ENCODE measurements around the gene FARSB. TPM values are rescaled to one million over a fixed set of nuclear protein-coding genes. Genes with fewer than 3 reads are reported as not detected.

Gene FARSB
- total RNA-seq, 4 donors from 2014 or later: 10.2 to 25.8 (median 11.7) TPM

GRCh38 chr2:222591661-222592060, 64.2 kb downstream of the FARSB start:
- TF ChIP-seq CTCF (IDR thresholded peaks at IDR 0.05; ENCODE audit: low read depth): no peak

DNA sequence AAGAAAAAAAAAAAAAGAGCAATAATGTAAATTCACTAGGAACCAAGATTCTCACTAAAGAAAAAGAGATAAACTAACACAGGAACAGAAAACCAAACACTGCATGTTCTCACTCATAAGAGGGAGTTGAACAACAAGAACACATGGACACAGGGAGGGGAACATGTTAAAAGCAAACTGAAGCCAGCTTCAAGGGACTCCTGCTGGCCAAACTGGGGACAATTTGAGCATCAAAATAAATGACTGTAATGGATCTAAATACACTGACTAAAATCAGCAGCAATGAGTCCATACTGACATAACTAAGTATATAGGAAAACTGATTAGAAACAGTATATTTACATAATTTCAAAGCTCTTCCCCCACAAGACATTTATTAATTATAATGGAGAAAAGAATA, 73.0 kb downstream of the FARSB start:
- no peak for TF ChIP-seq CTCF (IDR thresholded peaks at IDR 0.05; ENCODE audit: low read depth)

GRCh38 chr2:222577341-222577740, 78.6 kb downstream of the FARSB start:
- TF ChIP-seq CTCF (IDR thresholded peaks at IDR 0.05; ENCODE audit: low read depth): no peak

DNA sequence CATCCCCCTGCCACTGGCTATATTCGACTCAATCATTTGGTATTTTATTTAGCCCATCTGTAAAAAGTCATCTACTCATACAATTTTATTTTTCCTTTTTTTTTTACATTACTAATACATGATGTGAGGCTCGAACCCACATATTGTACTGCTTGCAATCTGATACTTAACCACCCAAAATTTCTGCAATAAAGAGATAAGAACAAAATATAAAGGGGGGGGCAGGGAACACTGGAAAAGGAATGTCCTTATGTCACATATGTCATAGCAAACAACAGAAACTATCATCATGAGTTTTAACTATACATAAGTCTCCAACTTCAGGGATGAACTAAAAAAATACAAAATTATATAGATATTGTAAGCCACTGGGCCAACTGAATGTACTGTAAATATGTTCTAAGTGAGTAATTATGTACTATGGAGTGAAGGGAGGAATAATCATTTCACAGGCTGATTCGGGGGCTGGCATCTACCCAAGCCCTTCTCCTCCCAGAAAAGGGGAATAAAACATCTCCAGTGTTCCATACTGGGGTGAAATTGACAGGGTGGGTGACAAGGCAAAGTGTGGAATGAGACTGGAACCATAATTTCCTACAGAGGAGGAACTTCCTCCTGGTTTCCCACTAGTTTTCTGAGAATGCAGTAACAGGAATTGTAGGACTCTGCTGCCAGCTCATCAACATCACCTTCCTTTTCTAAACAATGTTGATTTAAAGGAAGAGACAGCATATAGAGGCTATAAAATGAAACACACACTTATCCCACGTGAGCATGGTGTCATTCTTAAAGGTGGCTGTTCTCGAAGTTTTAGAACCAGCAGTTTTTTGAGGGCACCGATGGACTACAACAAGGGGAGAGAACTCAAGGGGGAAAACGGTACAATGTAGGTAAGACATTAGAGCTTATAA, 79.5 kb downstream of the FARSB start:
- no peak for TF ChIP-seq CTCF (IDR thresholded peaks at IDR 0.05; ENCODE audit: low read depth)

- no peak for TF ChIP-seq CTCF (IDR thresholded peaks at IDR 0.05; ENCODE audit: low read depth)
These were observed 80.3 kb downstream of the FARSB start for GRCh38 chr2:222575618-222576017.

DNA sequence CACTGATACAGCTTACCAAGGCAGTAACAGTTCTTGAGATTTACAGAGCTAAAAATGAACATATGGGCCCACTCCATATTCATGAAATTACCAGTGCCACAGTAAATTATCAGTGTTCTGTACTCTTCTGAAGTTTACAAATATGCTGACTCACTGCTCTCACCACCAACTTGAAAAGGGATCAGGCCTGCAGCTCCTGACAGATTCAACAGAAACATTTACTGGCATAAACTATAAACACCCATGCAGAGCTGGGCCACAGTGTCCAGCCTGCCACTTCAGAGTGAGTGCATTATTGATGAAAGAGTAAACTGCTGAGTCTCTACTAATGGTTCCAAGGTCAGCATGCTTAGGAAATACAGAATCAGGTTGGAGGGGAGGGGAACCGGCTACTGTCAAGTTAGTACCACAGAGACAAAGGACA, 83.1 kb downstream of the FARSB start:
- TF ChIP-seq CTCF (IDR thresholded peaks at IDR 0.05; ENCODE audit: low read depth): no peak

GRCh38 chr2:222572264-222572721, 83.6 kb downstream of the FARSB start:
- no peak for TF ChIP-seq CTCF (IDR thresholded peaks at IDR 0.05; ENCODE audit: low read depth)

All from subcutaneous adipose tissue (tissue), 4 donors.